ENCODE measurements around the gene HAUS7. TPM values are rescaled to one million over a fixed set of nuclear protein-coding genes. Genes with fewer than 3 reads are reported as not detected.

The HAUS7 gene
- total RNA-seq (2014; rRNA removed; shearing (Covaris generic)): 48.6 and 52.4 TPM in 2 replicates

DNA sequence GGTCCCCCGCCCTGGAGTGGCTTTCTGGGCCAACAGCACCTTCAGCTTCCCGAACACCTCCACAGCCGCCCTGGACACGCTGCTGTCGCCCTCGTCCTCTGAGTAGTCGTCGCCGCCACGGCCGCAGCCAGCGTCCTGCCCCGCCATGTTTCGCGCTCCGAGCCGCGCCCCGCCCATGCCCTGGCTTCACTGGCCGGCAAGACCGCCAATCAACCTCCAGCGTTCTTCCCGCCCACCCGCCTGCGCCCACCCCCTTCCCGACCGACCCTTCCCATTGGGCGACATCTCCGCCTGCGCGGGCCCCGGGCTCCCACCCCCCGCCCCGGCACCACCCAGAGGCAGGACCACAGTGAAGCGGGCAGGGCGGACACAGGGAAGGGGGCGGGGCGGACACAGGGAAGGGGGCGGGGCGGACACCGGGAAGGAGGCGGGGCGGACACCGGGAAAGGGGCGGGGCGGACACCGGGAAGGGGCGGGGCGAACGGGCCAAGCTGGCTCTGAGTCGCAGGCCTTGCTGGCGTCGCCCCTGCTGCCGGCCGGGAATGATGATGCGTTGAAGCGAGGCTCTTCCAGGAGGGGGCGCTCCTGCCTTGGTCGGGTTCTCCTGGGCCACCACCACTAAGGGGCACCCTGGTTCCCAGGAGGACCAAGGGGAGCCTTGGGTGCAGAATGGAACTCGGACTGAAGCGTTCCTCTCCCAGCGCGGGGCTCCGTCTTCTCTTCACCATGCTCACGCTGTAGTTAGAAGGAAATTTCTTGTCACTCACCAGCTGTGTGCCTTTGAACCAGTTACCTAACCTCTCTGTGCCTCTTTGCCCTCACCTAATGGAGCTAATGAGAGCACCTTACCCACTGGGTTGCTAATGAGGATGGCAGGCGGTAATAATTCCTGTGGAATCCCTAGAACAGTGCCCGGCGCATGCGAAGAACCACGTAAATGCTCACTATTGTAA is at the start of gene HAUS7:
HAUS7 (minus strand) TSS at position 166 of the 953 bp plus-strand sequence; CDS start at position 147, 19 bp downstream.
- DNase-seq (ENCODE audit: low spot score): peak; percentile 84

DNA sequence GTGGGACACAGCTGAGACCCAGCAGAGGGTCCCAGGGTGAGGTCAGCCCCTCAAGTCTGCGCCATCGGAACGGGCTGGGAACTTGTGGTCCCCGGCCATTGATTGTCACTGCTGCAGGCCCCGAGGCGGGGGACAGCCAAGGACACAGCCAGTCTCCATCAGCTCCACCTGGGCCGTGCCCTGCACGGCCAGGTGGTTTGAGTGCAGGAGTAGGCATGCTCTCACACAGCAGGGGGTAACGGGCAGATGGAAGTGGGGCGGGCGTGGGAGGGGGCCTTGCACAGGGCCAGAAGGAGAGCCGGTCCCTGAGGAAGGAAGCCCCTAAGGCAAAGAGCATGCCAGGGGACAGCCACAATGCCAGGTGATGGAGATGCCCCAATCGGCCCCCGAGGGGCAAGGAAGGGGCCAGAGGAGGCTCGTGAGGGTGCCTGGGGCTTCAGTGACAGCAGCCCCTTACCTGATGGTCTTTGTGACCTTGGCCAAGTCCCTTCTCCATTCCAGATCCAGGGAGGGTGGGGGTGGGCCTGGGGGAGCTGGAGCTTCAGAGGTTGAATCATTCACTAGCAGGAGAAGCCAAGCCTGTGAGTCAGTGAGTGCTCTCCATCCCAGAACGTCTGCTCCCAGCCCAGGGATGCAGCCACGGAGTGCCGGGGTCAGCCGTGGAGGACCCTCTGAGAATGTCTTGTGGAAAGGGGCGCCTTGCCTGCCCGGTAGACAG is 49.4 kb upstream of the HAUS7 start:
- no peak for DNase-seq (ENCODE audit: low spot score)

DNA sequence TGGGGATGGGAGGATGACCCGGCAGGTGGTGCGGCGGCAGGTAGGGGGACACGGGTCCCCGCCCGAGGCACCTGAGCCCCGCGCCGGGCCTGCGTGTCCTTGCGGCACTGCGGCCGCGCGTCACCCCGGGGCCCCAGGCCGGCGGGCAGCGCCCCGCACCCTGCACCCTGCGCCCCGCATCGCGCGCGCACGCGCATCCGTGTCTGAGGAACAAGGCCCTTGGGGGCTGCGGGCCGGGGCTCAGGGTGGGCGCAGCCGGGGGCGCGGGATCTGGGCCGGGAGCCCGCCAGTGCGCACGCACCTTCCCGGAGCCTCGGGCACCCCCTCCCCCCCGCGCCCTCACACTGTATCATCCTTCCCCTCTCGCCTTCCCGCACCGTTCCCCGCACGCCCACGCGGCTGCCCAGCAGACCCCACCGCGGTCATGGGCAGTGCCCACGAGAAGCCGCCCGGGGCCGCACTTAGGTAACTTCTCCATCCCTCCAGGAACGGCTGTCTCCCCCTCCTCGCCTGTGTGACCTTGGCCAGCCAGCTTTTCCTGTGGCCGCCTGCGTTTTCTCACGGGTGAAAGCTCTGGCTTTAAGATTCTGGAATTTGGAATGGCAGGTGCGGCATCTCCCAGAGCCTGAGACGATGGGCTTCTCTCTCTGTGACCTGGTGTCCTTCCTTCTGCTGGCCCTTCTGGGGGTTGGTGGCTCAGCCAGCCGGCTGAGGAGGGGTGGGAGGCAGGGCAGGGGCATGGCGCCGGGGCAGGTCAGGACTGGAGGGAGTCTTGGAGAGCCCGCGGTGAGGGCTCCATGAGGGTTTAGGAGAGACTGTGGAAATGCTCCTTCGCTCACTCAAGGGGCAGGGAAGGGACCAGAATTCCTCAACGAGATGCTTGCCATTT is 47.8 kb upstream of the HAUS7 start:
- DNase-seq (ENCODE audit: low spot score): no peak

DNA sequence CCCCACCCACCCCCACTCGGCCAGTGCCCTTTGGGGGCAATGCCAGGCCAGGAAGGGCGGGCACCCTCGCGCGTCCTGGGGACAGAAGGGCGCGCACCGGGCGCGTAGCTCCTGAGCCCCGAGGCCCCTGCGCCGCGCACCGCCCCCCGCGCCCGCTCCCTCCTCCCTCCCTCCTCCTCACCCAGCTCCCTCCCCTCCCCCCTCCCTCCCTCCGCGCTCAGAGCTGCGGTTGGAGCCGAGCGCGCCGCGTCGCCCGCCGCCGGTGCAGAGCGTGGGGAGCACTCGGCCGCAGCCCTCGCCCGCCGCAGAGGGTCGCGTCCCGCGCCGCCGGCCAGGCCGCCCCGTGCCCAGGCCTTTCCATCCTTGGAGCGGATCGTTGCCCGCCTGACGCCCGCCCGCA is 47.0 kb upstream of the HAUS7 start, which contains the start of gene ATP2B3:
ATP2B3 (plus strand) TSS at position 220 of the 400 bp plus-strand sequence. CDS start 18,606 bp downstream, outside the sequence.
- DNase-seq (ENCODE audit: low spot score): no peak

DNA sequence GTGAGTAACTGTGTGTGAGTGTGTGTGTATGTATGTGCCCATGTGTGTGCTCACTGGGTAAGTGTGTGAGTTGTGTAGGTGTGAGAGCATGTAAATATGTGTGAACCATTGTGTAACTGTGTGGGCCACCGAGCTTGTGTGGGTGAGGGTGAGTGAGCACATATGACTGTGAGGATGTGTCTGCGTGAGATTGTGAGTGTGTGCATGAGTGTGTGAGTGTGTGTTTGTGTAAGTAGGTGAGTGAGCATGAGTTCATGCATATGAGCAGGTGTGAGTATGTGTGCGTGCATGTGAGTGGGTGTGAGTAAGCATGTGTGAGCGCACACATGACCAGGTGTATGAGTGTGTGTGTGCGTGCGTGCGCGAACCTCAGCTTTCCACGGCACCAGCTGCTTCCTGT is 45.7 kb upstream of the HAUS7 start:
- DNase-seq (ENCODE audit: low spot score): no peak

DNA sequence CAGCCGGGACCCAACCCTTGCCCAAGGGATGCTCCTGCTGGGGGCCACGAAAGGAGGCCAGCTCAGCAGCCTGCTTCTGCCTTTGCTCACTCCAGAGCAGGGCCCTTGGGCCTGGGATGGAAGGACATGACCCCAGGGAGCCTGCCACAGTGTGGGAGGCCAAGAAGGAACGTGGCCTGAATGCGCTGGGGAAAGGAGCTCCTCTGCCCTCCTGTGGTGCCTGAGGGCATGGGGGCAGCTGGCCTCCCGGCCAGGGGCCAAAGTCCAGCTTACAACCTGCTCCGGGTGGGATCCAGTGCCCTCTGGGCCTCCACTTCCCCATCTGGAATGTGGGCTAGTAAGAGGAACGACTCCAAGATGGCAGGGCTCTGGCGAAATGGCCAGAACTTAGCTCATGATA is 45.1 kb upstream of the HAUS7 start:
- DNase-seq (ENCODE audit: low spot score): no peak

DNA sequence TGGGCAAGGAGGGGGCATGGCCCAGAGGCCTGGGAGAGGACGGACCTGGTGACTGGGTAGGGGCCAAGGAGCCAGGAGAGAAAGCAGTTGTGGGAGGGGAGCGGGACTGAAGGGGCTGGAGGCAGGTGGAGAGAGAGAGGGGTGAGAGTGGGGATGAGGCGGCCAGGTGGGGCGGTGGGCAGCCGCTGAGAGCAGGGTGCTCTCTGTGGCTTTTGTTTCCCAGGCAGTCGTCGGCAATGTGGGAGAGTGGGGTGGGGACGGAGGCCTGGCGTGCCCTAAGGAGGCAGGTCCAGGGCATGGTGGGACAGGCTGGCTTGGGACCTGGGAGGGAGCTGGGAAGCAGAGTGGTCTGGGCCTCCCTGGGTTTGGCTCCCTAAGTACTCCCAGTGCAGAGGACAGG is 43.9 kb upstream of the HAUS7 start:
- no peak for DNase-seq (ENCODE audit: low spot score)

DNA sequence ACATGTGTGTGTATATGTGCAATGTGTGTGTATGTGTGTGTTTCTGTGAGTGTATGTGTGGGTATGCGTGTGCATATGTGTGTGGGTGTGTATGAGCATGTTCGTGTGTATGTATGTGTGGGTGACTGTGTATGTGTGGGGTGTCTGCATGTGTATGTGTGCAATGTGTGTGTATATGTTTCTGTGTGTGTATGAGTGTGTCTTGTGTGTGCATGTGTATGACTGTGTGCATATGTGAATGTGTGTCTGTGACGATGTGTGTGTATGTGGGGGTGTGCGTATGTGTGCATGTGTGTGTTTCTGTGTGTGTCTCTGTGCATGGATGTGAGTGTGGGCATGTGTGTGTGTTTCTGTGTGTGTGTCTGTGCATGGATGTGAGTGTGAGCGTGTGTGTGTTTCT is 42.9 kb upstream of the HAUS7 start:
- DNase-seq (ENCODE audit: low spot score): no peak

DNA sequence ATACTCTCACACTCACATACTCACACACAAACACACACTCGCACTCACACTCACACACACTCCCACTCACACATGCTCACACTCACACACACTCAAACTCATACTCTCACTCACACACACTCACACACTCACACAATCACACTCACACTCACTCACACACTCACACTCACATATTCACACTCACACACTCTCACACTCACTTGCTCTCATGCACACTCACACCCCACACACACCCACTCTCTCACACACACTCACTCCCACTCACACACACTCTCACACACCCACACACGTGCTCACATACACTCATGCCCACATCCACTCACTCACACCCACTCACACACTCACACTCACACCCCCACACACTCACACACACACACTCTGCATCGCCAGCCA is 42.1 kb upstream of the HAUS7 start:
- no peak for DNase-seq (ENCODE audit: low spot score)

DNA sequence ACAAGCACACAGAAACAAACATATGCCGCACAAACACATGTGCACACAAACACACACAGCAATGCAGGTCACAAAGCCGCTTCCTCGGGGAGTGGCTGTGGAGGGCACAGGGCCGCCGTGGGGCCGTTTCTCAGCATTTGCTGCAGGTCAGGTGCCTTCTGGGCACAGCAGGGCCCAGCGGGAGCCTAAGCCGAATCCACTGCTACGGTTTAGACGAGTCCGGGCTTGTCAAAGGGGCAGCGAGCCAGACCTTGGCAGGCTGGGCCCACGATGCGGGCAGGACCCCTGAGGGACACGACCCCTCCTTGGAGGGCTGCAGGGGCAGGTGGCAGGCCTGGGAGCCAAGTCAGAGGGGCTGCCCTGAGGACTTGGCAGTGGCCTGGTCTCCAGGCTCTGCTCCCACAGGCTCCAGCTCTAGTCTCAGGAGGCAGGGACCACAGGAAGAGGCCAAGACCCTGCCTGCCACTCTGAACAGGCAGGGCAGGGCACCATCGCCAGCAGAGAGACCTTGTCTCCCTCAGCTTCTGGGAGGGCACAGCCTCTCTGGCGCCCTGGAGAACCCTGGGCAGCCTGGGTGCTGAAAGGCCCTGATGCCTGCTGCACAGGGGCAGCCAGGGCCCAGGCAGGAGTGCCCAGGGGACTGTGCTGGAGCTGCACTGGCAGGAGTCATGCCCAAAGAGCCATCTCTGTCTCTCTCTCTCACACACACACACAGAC is 41.6 kb upstream of the HAUS7 start:
- no peak for DNase-seq (ENCODE audit: low spot score)

DNA sequence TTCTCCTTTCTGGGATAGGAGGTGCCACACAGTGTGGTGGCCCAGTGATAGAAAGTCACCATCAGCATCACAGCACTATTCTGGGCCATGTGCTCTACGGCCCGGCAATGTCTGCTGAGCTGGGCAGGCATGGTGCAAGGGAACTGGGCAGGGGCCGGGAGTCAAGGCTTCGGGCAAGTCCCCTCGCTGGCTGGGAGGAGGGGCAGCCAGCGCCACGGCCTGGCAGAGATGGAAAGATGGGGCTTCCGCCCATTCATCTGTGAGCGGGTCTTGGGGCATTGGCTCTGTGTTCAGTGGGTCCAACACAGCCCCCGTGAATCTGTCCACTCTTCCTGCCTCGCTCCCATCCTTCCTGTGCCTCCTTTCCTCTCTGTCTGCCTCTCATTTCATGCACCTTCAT is 40.0 kb upstream of the HAUS7 start:
- DNase-seq (ENCODE audit: low spot score): no peak

DNA sequence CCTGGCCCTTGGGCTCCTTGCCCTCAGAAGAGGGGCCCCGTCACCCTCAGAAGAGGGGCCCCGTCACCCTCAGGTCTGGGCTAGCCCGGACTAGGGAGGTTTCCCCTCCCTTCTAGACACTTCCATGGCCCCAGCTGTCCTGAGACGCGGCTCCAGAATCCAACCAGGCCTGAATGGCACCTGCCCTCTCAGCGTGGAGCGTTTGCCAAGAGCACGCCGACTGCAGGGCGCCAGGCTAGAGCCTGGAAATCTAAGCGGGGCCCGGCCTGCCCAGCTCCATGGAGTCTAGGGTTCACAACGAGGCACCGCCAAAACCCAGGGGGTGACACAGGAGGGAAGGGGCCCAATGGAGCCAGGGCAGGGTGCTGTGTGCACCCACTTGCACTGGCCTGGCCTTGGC is 39.2 kb upstream of the HAUS7 start:
- no peak for DNase-seq (ENCODE audit: low spot score)

DNA sequence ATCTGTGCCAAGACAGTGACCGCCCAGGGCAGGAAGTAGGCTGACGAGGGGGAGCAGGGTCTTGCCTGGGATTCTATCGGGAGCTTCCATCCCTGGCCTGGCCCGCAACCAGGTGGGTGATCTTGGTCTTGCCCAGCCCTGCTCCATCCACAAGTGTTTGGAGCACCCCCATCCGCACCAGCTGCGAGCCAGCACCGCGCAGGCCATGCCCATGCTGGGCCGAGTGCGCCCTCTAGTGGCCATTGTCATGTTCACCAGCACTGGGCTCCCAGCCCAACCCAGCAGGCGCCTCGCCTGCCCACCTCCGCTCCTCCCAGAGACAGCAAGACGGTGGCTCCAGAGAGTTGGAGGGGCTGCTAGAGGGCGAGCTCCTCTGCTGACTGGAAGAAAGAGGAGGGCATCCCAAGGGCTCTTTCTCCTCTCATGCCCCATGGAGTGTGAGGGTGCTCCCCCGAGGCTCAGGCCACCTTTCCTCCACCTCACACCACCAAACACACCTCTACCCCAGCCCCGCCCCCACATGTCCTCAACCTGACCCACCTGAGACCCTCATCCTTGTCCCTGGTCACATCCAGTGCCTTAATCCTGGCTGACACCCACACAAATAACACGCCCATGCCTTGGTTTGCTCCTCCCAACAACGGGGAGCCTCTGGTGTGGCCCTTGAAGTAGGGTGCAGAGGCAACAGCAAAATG is 37.3 kb upstream of the HAUS7 start:
- peak; percentile 60 for DNase-seq (ENCODE audit: low spot score)

DNA sequence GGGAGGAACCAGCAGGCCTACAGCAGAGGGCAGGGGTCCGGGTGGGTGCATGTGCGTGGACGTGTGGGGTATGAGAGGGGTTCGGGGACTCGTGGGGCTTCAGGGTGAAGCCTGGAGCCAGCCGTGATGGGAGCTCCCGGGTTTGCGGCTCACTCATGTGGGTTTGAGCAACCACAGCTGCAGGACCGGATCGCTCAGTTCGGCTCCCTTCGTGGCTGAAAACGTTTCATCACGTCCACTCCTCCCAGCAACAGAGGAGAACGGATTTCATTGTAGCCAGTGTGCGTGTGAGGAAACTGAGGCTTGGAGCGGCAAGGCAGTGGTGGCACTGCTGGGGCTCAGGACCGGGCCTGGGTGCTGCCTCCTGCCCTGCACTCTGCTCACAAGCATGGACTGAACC is 35.0 kb upstream of the HAUS7 start:
- no peak for DNase-seq (ENCODE audit: low spot score)

DNA sequence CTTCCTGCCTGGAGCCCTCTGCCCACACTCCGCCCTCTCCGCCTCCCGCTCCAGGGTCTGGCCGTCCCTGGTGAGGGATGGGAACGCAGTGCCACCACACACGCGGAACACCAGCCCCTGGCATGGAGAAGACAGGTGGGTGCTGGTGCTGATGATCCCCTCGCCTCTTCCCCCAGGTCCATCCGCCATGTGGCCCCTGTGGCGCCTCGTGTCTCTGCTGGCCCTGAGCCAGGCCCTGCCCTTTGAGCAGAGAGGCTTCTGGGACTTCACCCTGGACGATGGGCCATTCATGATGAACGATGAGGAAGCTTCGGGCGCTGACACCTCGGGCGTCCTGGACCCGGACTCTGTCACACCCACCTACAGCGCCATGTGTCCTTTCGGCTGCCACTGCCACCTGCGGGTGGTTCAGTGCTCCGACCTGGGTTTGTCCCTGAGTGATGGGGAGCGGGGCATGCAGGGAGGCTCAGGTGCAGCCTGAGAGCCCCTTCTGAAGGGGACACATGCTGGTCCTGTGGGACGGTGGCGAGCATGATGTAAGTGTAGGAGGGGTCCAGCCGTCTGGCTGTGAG is 34.2 kb upstream of the HAUS7 start:
- no peak for DNase-seq (ENCODE audit: low spot score)

DNA sequence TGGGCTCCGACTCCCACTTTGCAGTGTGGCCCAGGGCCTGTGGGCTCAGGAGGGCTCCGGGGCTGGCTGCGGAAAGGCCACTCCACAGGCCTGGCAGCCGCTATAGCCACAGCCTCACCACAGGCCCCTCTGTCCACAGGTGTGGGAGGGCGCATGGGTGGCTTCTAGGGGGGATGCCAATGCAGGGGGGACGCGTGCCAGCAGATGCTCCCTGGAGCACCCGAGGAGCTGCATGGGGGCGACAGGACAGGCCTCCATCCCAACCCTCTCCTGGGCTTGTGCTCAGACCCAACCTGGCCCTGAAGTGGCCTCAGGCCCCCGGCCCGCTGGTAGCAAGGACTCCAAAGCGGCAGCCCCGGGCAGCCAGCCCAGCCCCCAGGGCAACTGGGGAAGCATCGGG is 32.4 kb upstream of the HAUS7 start:
- DNase-seq (ENCODE audit: low spot score): no peak

DNA sequence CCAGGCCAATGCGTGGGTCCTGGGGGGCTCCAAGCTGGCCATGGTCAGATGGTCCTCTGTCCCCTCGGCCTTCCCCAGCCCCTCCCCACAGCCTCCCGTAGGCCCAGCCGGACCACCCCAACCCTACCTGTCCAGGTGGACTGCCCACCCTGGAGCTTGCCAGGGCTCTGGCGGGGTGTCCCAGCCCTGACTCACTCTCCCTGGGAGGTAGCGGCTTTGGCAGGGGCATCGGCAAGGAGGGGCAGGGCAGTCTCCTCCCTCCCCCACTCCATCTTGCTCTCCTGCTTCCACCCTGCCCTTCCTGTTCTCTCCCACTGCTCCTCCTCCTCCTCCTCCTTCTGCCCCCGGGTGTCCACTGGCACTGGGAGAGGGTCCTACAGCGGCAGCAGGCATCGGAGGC is 31.8 kb upstream of the HAUS7 start:
- DNase-seq (ENCODE audit: low spot score): no peak

DNA sequence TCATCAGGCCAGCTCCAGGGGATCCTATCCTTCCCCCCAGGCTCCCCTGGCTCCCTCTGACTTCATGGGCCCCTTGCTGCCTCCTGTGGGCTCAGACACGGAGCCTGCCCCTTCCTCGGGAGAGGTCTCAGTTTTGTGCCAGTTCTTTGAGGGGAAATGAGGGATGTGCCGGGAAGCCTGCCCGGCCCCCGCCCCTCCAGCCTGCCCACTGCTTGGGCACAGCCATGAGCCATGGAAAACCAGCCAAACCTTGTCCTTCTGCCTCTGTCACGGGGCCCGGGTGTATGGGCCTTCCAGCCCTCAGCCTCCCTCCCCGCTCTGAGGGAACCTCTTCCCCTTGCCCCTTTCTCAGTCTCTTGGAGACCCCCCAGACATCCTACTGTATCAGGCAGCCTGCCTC is 31.2 kb upstream of the HAUS7 start:
- no peak for DNase-seq (ENCODE audit: low spot score)

DNA sequence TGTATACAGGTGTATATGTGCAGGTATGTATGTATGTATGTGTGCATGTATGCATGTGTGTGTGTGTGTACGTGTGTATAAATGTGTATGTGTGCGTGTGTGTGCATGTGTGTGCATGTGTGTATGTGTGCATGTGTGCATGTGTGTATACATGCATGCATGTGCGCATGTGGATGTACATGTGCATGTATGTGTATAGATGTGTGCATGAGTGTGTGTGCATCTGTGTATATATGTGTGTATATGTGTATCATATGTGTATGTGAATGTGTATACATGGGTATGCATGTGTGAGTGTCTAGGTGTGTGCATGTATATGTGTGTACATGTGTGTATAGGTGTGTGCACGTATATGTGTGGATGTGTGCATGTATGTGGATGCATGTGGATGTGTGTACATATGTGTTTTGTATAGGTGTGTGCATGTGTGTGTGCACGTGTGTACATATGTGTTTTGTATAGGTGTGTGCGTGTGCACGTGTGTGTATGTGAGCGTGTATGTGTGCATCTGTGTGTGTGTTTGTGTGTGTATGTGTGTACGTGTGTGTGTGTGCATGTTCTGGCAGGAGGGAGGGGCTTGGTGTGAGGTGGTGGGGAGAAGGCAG is 30.4 kb upstream of the HAUS7 start:
- no peak for DNase-seq (ENCODE audit: low spot score)

DNA sequence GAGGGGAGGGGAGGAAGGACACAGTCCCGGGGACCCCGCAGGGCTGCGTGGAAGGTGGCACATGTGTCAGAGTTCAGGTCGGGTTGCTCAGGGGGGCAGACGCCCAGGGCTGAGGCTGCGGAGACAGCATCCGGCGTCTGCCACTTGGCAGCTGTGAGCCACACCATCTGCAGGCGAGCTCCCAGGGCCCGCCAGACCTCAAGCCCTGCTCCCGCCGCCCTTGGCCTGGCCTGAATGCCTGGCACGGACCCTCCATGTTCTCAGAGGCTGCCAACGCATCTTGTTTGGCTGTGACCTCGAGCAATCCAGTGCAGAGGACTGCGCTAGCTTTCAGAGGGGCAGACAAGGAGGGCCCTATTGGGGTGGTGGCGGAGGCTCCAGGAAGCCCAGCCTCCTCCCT is 29.5 kb upstream of the HAUS7 start:
- DNase-seq (ENCODE audit: low spot score): no peak

Measured in H4 (cell line).